Gastroesophageal sphincter (tissue), 3 donors: ENCODE results near the gene TRMU.

Experiments used
- CTCF ChIP-seq, 4 experiments: fragments of 200-600 bp in 2 of 4; fragments of 450-650 bp in 2 of 4; sonication (generic) in 1 of 4; IDR thresholded peaks; one replicate each; pipeline ENCODE4 v1.5.1; 2017 to 2019; ENCODE audit warnings: antibody characterized with exemption in 4 of 4, mild to moderate bottlenecking in 2 of 4, moderate library complexity in 2 of 4
- POLR2A ChIP-seq, 2 donors: fragments of 450-650 bp; IDR thresholded peaks; one replicate each; pipeline ENCODE4 v1.6.1; 2017; ENCODE audit warnings: antibody characterized with exemption in 2 of 2, mild to moderate bottlenecking in 2 of 2, moderate library complexity in 1 of 2

- TF ChIP-seq CTCF (IDR thresholded peaks at IDR 0.05) (no peak), POLR2A (IDR thresholded peaks at IDR 0.05) (no peak)
Observed at GRCh38 chr22:46362934-46363515, 27.5 kb downstream of the TRMU start.
